Measurements from ENCODE around the gene FAM3D. TPM values are rescaled to one million over a fixed set of nuclear protein-coding genes. Genes with fewer than 3 reads are reported as not detected.

FAM3D gene
- total RNA-seq, 1 experiment from 2014 or later = not detected

GRCh38 chr3:58656631-58657030, 9.9 kb downstream of the FAM3D start:
- in situ Hi-C loops (cut with HindIII; ENCODE audit: low pct_unique_long_range_greater_than_20kb, low sequenced_read_pairs) = no loop called here

GRCh38 chr3:58654466-58654865, 12.1 kb downstream of the FAM3D start:
- Histone ChIP-seq H3K9me3 (ENCODE audit: control insufficient read depth, insufficient read depth, low read depth, low read length) (no peaks in the 10 kb centered on the region), H3K4me1 (ENCODE audit: control insufficient read depth, insufficient read depth, low read length) (no peaks in the 10 kb centered on the region), H3K4me3 (ENCODE audit: low read depth in 2 of 2, low read length in 2 of 2) (no peak overlapping the region), H3K27ac (ENCODE audit: low read length) (no peak overlapping the region), H3K27me3 (ENCODE audit: control insufficient read depth, insufficient read depth, low read length) (no peaks in the 10 kb centered on the region; the same call in 1 of the 2 replicates), H3K36me3 (ENCODE audit: control insufficient read depth, insufficient read depth, low read length) (no peaks in the 10 kb centered on the region)
- in situ Hi-C loops (cut with HindIII; ENCODE audit: low pct_unique_long_range_greater_than_20kb, low sequenced_read_pairs) (no loop called here), intact Hi-C loops (cut with micrococcal nuclease; ENCODE audit: unreplicated experiment) (no loop called here)
- BruUV-seq (replicated peaks) = no TSS peak
- ATAC-seq = no peak
- CTCF ChIA-PET = no interaction called here
- no peak for DNase-seq (ENCODE audit: low read depth, low spot score)
- POLR2A ChIA-PET = no interaction called here
- TF ChIP-seq CTCF (IDR thresholded peaks at IDR 0.05) (no peak), REST (IDR thresholded peaks at IDR 0.05; ENCODE audit: insufficient read depth in 1 of 2, low read depth in 2 of 2, low read length in 1 of 2) (no peak), TCF7L2 (IDR thresholded peaks at IDR 0.05; ENCODE audit: low read depth, low read length) (no peak), POLR2AphosphoS5 (IDR thresholded peaks at IDR 0.05; ENCODE audit: low read depth, low read length) (no peak)

More at GRCh38 chr3:58656631-58657030, 9.9 kb downstream of the FAM3D start:
- H3K27ac ChIP-seq (ENCODE audit: low read length) = no peak overlapping the region
- no TSS peak for BruUV-seq (replicated peaks)
- ChIA-PET POLR2A (no interaction called here), CTCF (no interaction called here)
- H3K4me1 ChIP-seq (ENCODE audit: control insufficient read depth, insufficient read depth, low read length) = no peaks in the 10 kb centered on the region
- H3K4me3 ChIP-seq (ENCODE audit: low read depth in 2 of 2, low read length in 2 of 2) = no peak overlapping the region
- no peaks in the 10 kb centered on the region for H3K36me3 ChIP-seq (ENCODE audit: control insufficient read depth, insufficient read depth, low read length)
- intact Hi-C loops (cut with micrococcal nuclease; ENCODE audit: unreplicated experiment) = no loop called here
- no peak for ATAC-seq
- H3K27me3 ChIP-seq (ENCODE audit: control insufficient read depth, insufficient read depth, low read length) = no peaks in the 10 kb centered on the region; the same call in 1 of the 2 replicates
- TF ChIP-seq TCF7L2 (IDR thresholded peaks at IDR 0.05; ENCODE audit: low read depth, low read length) (no peak), REST (IDR thresholded peaks at IDR 0.05; ENCODE audit: insufficient read depth in 1 of 2, low read depth in 2 of 2, low read length in 1 of 2) (no peak), POLR2AphosphoS5 (IDR thresholded peaks at IDR 0.05; ENCODE audit: low read depth, low read length) (no peak), CTCF (IDR thresholded peaks at IDR 0.05) (no peak), SIN3A (IDR thresholded peaks at IDR 0.05; ENCODE audit: borderline replicate concordance, insufficient read depth, low read depth, low read length) (no peak)
- no peaks in the 10 kb centered on the region for H3K9me3 ChIP-seq (ENCODE audit: control insufficient read depth, insufficient read depth, low read depth, low read length)
- no peak for DNase-seq (ENCODE audit: low read depth, low spot score)

Data from Panc1 (cell line).